AG09309 (cell line): ENCODE results near the gene MTCL1.

ENCODE experiments used
- DNase-seq: peaks from one replicate; pipeline ENCODE4 v3.0.0-alpha.2; 2010; ENCODE audit warnings: low read depth
- H3K4me3 ChIP-seq: 2 replicates; pipeline ENCODE4 v1.5.1; 2011; ENCODE audit warnings: mild to moderate bottlenecking, low read depth, low read length, moderate library complexity; ENCODE audit not compliant: control insufficient read depth
- TF ChIP-seq, protein P1 (sequence below): IDR thresholded peaks from 2 replicates; pipeline ENCODE4 v1.5.1; 2011; ENCODE audit warnings: mild to moderate bottlenecking, low read depth, low read length, inconsistent platforms; ENCODE audit not compliant: insufficient read depth, control insufficient read depth; ENCODE audit errors: missing control alignments

The MTCL1 gene

GRCh38 chr18:8874872-8875271 lies 169.5 kb downstream of the MTCL1 start:
- no peak for DNase-seq
- H3K4me3 ChIP-seq, result no peak overlapping the region
- TF ChIP-seq, protein P1, sequence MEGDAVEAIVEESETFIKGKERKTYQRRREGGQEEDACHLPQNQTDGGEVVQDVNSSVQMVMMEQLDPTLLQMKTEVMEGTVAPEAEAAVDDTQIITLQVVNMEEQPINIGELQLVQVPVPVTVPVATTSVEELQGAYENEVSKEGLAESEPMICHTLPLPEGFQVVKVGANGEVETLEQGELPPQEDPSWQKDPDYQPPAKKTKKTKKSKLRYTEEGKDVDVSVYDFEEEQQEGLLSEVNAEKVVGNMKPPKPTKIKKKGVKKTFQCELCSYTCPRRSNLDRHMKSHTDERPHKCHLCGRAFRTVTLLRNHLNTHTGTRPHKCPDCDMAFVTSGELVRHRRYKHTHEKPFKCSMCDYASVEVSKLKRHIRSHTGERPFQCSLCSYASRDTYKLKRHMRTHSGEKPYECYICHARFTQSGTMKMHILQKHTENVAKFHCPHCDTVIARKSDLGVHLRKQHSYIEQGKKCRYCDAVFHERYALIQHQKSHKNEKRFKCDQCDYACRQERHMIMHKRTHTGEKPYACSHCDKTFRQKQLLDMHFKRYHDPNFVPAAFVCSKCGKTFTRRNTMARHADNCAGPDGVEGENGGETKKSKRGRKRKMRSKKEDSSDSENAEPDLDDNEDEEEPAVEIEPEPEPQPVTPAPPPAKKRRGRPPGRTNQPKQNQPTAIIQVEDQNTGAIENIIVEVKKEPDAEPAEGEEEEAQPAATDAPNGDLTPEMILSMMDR, result no peak

DNA sequence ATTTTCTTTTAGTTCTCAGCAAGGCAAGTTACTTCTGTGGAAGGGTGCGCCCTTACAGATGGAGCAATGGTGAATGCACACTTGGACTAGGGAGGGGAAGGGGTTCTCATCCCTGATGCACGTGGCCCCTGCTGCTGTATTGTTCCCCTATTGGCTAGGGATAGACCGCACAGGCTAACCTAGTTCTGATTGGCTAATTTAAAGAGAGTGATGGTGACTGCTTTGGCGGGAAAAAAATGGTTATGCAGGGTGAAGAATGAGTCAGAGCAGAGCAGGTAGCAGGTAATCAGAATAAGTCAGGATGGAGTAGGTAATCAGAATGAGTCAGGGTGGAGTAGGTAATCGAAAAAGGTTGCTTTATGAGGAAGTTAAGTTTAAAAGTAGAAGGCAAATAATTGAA lies 171.5 kb downstream of the MTCL1 start:
- TF ChIP-seq, protein P1, result no peak
- DNase-seq, result no peak

GRCh38 chr18:8881103-8881502 lies 175.7 kb downstream of the MTCL1 start:
- no peak overlapping the region for H3K4me3 ChIP-seq
- DNase-seq, result no peak
- TF ChIP-seq, protein P1, result no peak

More for the DNA sequence above, 171.5 kb downstream of the MTCL1 start:
- H3K4me3 ChIP-seq, result no peak overlapping the region
